Right kidney (tissue), 1 donor: ENCODE data around the gene RAB25.
"Not testable (repeated sequence)": the region's sequence is repeated elsewhere in the genome, so short reads cannot be mapped to it uniquely, and the experiment has no call there.

Experiments used
- DNase-seq: peaks from one replicate; pipeline ENCODE4 v3.0.0-alpha.2; 2016

Gene RAB25

DNA sequence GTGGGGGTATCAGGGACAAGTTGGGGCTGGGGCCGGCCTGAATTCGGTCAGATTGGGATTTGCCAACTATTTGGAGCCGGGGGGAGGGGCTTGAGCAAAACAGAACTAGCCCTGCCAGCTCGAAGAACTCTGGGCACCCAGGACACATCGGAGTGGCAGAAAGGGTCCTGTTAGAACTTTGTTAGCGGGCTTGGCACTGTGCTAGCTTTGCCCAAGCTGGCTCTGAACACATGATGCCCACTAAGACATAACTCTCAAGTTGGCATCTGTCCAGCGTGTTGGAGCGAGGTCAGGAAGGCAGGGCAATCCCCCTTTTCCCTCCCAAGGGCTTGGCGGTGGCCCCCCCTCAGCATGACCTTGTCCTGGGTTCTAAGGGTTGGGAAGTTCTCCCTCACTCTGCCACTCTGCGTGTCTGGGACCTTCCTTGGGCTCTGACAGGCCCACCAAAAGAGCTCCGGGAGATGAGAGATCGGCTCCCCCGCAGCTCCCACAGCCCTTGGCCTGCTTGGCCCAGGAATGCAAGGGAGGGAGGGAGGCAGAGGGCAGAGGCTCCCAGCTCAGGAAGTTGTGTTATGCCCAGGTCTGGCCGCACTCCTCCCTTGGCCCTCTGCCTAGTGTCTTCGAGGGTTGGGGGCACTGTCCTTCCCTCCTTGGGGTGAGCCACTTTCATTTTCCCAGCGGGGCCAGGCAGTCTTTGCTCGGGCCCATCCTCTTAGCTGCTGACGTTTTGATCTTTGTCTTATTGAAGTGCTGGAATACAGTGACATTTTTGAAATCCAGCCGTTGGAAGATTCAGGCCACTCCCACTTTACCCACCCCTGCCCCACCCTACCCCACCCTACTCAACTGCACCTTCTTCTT is 54.8 kb downstream of the RAB25 start:
- DNase-seq: peak; percentile 76

DNA sequence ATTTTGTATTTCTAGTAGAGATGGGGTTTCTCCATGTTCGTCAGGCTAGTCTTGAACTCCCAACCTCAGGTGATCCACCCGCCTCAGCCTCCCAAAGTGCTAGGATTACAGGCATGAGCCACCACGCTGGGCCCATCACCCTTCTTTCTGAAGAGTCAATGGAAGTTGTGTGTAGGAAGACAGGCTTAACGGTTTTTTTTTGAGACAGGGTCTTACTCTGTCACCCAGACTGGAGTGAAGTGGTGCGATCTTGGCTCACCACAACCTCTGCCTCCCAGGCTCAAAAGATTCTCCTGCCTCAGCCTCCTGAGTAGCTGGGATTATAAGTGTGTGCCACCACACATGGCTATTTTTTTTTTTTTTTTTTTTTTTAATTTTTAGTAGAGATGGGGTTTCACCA is 55.8 kb downstream of the RAB25 start:
- not testable (repeated sequence) for DNase-seq

DNA sequence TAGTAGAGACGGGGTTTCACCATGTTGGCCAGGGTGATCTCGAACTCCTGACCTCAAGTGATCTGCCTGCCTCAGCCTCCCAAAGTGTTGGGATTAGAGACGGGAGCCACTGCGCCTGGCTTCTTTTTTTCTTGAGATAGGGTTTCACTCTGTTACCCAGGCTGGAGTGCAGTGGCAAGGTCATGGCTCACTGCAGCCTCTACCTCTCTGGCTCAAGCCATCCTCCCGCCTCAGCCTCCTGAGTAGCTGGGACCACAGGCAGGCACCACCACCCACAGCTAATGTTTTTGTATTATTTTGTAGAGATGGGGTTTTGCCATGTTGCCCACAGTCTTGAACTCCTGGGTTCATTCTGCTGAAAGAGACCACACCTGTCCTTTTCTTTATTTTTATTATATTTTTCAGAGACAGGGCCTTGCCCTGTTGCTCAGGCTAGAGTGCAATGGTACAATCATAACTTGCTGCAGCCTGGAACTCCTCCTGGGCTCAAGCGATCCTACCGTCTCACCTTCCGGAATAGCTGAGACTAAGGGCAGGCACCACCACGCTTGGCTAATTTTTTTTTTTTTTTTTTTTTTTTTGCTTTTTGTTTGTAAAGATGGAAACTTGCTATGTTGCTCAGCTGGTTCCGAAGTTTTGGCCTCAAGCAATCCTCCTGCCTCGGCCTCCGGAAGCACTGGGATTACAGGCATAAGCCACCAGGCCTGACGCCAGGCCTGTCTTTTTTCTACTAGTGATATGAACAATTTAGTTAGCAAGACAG is 56.6 kb downstream of the RAB25 start:
- DNase-seq: no peak

DNA sequence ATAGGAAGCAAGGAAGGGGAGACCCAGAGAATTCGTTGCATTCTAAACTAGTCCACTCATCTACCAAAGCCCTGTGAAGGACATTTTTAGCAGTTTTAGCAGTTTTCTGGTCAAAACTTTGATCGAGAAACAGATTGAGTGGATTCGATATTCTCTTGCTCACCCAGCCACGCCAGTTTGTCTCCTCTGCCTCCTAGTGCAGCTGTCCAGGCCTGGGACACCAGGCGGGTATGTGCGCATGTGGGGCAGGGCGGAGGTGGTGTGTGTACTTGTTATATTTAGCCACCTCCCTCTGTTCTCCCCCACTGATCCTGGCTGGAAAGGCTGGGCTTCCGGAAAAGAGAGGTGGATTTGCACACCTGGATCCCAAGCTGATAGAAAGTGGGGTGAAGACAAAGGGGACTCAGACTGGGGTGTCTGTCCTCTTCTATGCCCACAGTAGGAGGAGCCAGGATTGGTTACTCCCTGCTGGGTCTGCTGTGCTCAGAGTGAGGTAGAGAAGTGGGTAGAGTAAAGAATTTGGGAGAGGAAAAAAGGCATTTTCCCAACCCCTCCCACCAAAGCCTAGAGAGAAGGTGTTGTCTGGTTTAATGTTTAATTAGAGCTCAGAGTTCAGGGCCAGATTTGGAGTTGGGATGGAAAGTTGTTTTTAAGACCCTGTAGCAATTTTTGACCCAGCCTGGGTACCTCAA is 57.4 kb downstream of the RAB25 start:
- peak; percentile 36 for DNase-seq

DNA sequence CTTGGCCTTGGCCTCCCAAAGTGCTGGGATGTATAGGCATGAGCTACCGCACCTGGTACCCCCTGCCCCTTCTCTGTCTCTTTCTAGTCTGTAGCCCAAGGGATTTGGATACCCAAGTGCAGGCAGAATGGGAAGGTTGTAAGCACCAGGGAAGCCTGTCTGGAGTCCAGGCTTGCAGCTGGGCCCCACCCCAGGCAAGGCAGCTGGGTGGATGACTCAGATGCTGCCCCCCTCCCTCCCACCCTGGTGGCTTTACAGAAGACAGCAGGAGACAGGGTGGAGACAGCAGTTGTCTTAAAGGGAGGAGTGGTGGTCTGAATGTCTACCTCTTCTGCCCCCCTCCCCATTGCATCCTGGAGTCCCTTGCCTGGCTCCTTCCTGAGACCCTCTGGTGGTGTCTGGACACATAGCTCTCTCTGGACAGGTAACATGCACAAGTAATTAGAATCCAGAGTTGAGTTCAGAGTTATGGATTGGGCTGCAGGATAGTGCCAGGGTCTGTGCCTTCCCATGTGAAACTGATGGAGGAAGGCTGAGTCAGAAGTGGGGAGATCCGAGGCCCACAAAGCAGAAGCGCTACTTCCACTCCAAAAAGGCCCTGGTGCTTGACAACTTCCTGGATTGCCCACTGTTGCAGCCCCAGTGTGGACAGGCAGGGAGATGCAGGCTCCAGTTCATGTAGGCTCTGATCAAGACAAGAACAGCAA is 58.7 kb downstream of the RAB25 start:
- DNase-seq: no peak
